ENCODE measurements around the gene ZHX3.

Gene ZHX3

DNA sequence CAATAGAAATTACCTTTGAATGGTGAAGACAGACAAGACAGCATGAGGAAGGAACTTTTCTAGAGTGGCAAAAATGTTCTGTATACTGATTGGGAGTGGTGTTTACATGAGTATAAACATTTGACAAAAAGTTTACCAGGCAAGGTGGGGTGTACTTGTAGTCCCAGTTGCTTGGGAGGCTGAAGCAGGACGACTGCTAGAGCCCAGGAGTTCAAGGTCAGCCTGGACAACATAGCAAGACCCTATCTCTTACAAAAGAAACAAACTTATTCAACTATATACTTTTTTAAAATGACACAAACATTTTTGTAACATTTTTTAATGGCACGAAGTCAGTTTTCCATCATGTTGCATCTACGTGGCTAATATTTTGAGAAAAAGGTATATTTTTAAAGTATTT, 40.5 kb downstream of the ZHX3 start:
- no peak for DNase-seq (ENCODE audit: low read depth)
- no peak for TF ChIP-seq CTCF (IDR thresholded peaks at IDR 0.05; ENCODE audit: insufficient read depth, low read depth, low read length, missing control alignments)
- no peak overlapping the region for H3K4me3 ChIP-seq (ENCODE audit: low read length)

- H3K4me3 ChIP-seq (ENCODE audit: low read length) = no peak overlapping the region
- no peak for TF ChIP-seq CTCF (IDR thresholded peaks at IDR 0.05; ENCODE audit: insufficient read depth, low read depth, low read length, missing control alignments)
- no peak for DNase-seq (ENCODE audit: low read depth)
Observed at GRCh38 chr20:41276317-41276751, 41.2 kb downstream of the ZHX3 start.

DNA sequence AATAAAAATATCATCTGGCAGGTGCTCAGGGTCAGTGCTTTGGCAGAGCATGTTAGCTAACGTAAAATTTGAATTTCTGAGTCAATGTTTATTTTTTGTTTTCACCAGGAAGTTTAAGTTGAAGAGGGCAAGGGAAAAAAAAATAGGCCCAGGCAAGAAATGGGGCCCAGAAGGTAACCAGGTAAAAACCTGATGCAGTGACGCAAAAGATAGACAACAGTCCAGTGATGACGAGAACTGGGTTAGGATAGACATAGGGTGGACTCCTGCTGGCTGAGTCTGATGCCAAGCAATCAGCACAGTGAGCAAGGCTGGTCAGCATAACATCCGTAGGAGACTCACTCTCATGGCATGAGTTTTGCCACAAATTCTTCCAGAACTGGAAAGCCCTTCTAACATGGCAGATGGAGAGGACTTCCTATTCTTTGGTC, 42.2 kb downstream of the ZHX3 start:
- peak; percentile 22 for DNase-seq (ENCODE audit: low read depth)

DNA sequence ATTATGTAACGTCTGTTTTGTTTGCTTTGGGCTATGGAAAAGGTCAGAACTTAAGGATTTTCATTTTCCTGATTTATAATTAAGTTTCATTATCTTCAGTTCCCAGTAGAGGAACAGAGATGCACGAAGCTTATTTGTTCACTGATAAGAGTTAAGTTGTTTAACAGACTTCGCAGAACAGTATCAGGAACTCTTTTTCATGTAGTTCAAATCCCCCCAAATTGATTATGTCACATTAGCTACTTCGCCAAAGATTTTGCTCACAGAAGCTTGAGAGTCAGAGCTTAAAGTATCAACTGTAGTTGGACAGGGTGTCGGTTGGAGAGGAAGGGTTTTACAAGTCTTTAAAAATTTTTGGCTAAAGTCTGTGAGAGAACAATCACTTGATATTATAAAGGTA, 43.4 kb downstream of the ZHX3 start:
- H3K4me3 ChIP-seq (ENCODE audit: low read length) = no peak overlapping the region
- no peak for TF ChIP-seq CTCF (IDR thresholded peaks at IDR 0.05; ENCODE audit: insufficient read depth, low read depth, low read length, missing control alignments)
- DNase-seq (ENCODE audit: low read depth) = no peak

More for the DNA sequence above, 42.2 kb downstream of the ZHX3 start:
- TF ChIP-seq CTCF (IDR thresholded peaks at IDR 0.05; ENCODE audit: insufficient read depth, low read depth, low read length, missing control alignments) = no peak
- H3K4me3 ChIP-seq (ENCODE audit: low read length) = no peak overlapping the region

GRCh38 chr20:41273445-41273844, 44.1 kb downstream of the ZHX3 start:
- no peak for TF ChIP-seq CTCF (IDR thresholded peaks at IDR 0.05; ENCODE audit: insufficient read depth, low read depth, low read length, missing control alignments)
- DNase-seq (ENCODE audit: low read depth) = no peak
- H3K4me3 ChIP-seq (ENCODE audit: low read length) = no peak overlapping the region

DNA sequence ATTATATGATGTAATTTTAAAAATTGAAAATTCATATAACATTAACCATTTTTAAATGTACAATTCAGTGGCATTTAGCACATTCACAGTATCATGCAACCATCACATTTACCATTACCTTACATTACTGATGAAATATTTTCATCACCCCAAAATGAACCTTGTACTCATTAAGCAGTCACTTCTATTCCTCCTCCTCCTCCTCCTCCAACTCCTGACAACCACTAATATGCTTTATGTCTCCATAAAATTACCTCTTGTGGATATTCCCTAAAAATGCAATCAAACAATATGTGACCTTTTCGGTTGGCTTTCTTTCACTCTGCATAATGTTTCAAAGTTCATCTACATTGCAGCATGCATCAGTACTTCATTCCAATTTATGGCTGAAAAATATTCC, 45.2 kb downstream of the ZHX3 start:
- no peak for TF ChIP-seq CTCF (IDR thresholded peaks at IDR 0.05; ENCODE audit: insufficient read depth, low read depth, low read length, missing control alignments)

DNA sequence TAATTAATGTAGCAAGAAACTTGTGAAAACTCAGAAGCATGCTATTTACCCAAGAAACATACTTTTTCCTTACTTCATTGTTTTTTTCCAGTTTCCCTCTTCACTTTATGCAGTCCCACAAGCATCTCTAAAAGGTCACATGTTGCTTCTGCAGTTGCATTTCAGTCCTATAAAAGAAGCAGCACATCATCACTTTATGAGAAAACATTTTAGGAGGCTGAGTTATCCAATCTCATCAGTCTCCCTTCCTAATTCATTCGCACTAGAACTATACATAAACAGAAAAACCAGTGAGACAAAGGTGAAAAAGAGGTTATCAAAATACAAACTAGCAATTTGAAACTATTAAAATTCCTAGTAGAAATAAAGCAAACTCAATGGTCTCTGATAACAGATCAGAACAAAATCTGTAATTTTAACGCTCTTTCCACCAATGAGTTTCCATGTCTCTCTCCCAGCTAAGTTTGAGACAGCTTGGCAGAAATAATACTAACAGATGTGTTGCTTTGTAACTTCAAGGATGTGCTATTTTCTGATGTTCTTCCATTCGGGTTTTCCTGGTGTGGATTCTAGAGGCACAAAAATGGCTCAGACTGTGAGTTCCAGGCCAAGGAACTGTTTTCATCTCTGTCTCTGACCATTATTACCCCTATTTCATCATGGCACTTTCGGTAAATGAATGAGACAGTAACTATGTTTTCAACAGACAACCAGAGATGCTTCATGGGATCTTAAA, 48.4 kb downstream of the ZHX3 start:
- TF ChIP-seq CTCF (IDR thresholded peaks at IDR 0.05; ENCODE audit: insufficient read depth, low read depth, low read length, missing control alignments) = no peak
- no peak for DNase-seq (ENCODE audit: low read depth)
- no peak overlapping the region for H3K4me3 ChIP-seq (ENCODE audit: low read length)

More for the DNA sequence above, 45.2 kb downstream of the ZHX3 start:
- H3K4me3 ChIP-seq (ENCODE audit: low read length) = no peak overlapping the region
- no peak for DNase-seq (ENCODE audit: low read depth)

All from epithelial cell of esophagus (primary cell).